Activated CD4-positive, alpha-beta T cell treated with anti-CD3 and anti-CD28 coated beads, Interleukin-2, Interleukin-4, amounts not matched to agents 100 ng/mL and 50 ng/mL, durations not matched to agents 16 hours and 8 hours (primary cell): ENCODE data around the gene ALOXE3.

Experiments used
- DNase-seq: peaks from one replicate; pipeline ENCODE4 v3.0.0-alpha.2; 2020; ENCODE audit warnings: low spot score

Gene ALOXE3

GRCh38 chr17:8117980-8118768, at the start of gene ALOXE3:
Gene ALOXE3 (minus strand): TSS chr17:8118514. CDS start chr17:8117990, 524 bp downstream.
- DNase-seq = no peak

- no peak for DNase-seq
Observed at GRCh38 chr17:8167526-8167925, 49.2 kb upstream of the ALOXE3 start.

GRCh38 chr17:8166731-8167130, 48.4 kb upstream of the ALOXE3 start:
- no peak for DNase-seq

GRCh38 chr17:8164815-8165131, 46.5 kb upstream of the ALOXE3 start:
- DNase-seq = no peak

GRCh38 chr17:8163978-8164814, 45.9 kb upstream of the ALOXE3 start:
- DNase-seq = peak; percentile 78

- no peak for DNase-seq
Observed at GRCh38 chr17:8162997-8163977, 45.0 kb upstream of the ALOXE3 start.

- DNase-seq = peak; percentile 76
Observed at GRCh38 chr17:8162233-8162996, 44.1 kb upstream of the ALOXE3 start, which contains the start of gene VAMP2. Gene VAMP2 (minus strand): TSS chr17:8162948. CDS start chr17:8162879, 69 bp downstream.

GRCh38 chr17:8161289-8162232, 43.2 kb upstream of the ALOXE3 start:
- DNase-seq = no peak

- no peak for DNase-seq
Observed at GRCh38 chr17:8160741-8161221, 42.5 kb upstream of the ALOXE3 start.

GRCh38 chr17:8160224-8160577, 41.9 kb upstream of the ALOXE3 start:
- no peak for DNase-seq

- DNase-seq = no peak
Observed at GRCh38 chr17:8159459-8160223, 41.3 kb upstream of the ALOXE3 start.

- no peak for DNase-seq
Observed at GRCh38 chr17:8159032-8159400, 40.7 kb upstream of the ALOXE3 start.

- DNase-seq = peak; percentile 92
Observed at GRCh38 chr17:8158267-8159031, 40.1 kb upstream of the ALOXE3 start.

GRCh38 chr17:8156246-8156992, 38.1 kb upstream of the ALOXE3 start:
- peak; percentile 100 for DNase-seq

- DNase-seq = no peak
Observed at GRCh38 chr17:8155996-8156245, 37.6 kb upstream of the ALOXE3 start.

- no peak for DNase-seq
Observed at GRCh38 chr17:8155231-8155995, 37.1 kb upstream of the ALOXE3 start.

- DNase-seq = no peak
Observed at GRCh38 chr17:8154608-8155155, 36.4 kb upstream of the ALOXE3 start.
